GM12874 (cell line): ENCODE measurements around the gene ACACB.

Experiments used
- TF ChIP-seq, protein P1 (sequence below): IDR thresholded peaks from 2 replicates; pipeline ENCODE4 v1.5.1; 2011; ENCODE audit warnings: low read depth, mild to moderate bottlenecking, control low read depth, low read length, moderate library complexity; ENCODE audit not compliant: insufficient read depth

ACACB gene

DNA sequence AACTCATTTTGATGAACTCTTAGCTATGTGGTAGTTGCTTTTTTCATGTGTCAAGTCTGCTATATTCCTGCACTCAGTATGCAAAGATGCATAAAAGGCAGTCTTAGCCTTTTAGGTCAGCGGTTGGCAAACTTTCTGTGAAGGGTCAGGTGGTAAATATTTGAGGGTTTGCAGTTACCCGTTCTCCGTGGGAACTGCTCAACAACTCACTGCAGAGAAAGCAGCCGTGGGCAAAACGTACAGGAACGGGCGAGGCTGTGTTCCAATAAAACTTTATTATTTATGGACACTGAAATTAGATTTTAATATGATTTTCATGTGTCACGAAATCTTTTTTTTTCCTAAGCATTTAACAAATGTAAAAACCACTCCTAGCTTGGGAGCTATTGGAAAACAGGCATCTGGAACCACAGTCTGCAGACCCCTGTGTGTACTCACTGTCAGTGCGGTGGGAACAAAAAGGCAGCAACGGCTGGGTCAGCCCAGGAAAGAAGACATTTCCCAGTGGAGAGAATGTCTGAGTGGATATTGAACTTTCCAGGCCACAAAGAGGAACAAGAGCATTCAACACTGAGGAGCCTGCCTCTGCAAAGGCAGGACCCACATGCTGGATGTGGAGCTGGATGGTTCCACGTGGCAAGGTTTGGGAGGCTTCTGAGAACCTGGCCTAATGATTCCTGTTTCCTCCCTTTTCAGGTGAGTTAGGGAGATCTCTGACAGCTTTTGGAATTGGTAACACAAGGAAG, 3.5 kb upstream of the ACACB start:
- TF ChIP-seq, protein P1, sequence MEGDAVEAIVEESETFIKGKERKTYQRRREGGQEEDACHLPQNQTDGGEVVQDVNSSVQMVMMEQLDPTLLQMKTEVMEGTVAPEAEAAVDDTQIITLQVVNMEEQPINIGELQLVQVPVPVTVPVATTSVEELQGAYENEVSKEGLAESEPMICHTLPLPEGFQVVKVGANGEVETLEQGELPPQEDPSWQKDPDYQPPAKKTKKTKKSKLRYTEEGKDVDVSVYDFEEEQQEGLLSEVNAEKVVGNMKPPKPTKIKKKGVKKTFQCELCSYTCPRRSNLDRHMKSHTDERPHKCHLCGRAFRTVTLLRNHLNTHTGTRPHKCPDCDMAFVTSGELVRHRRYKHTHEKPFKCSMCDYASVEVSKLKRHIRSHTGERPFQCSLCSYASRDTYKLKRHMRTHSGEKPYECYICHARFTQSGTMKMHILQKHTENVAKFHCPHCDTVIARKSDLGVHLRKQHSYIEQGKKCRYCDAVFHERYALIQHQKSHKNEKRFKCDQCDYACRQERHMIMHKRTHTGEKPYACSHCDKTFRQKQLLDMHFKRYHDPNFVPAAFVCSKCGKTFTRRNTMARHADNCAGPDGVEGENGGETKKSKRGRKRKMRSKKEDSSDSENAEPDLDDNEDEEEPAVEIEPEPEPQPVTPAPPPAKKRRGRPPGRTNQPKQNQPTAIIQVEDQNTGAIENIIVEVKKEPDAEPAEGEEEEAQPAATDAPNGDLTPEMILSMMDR, result no peak

DNA sequence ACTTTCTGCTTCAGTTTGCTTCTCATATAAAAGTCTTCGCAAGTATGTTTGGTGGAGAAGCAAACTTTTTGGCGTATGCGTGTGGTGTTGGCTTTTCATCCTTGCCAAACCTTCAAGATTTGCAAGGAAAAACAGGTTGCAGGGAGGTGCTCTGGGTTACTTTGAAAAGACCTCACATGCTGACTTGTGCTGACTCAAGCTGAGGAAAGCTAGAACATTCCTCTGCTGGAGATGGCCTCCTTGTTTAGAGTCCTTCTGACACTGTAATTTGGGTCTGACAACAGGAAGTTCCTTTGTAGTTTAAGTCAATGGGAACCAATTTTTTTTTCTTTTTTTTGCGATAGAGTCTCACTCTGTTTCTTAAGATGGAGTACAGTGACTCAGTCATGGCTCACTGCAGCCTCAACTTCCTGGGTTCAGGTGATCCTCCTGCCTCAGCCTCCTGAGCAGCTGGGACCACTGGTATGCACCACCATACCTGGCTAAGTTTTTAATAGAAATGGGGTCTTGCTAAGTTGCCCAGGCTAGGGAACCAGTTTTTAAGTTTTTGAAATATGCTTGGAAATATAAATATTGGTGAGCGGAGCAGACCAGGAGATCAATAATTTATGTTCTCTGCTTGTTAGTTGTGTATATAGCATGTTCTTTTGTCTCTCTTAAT, 2.6 kb upstream of the ACACB start:
- TF ChIP-seq, protein P1, result no peak

DNA sequence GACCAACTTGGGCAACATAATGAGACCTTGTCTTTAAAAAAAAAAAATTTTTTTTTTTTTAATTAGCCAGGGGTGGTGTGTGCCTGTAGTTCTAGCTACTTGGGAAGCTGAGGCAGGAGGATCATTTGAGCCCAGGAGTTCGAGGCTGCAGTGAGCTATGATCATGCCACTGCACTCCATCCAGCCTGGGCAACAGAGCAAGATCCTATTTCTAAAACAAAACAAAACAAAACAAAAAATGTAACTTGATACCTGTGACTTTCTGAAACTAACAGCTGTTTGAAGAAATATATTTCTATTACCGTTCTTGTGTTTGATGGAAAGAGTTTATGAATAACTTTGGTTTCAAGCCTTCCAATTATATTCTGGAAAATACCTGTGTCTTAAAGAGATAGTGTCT, 1.7 kb upstream of the ACACB start:
- TF ChIP-seq, protein P1, result no peak

DNA sequence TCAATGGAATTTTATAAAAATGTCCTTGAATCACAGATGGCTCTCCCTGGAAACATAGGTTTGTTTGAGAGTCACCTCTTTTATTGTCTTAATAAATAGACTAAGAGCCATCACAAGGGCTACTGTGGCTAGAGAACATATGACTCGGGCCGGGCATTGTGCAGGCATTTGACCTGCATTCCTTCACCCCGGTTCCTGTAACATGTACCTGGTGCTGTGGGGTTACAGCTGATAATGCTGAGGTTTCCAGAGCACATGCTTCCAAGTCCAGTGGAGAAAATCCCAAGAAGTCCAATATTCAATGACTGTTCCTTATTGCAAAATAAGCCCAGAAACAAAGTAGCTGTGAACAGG, 1.0 kb upstream of the ACACB start:
- TF ChIP-seq, protein P1, result no peak

DNA sequence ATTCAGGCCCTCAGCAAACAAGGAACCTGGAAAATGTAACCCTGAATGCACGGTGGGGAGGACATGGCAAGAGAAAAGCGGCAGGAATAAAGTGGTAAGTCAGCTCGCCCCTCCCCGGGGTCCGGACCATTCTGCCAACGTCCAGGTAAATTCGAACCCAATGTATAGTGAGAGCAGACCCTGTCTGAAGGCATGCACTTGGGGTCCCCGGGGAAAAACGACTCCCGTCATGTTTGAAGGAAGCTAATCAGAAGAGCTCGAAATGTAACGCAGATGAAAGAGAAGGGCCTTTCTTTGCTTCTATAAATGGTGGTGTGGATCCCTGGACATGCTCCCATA, 193 bp downstream of the ACACB start:
- TF ChIP-seq, protein P1, result no peak

DNA sequence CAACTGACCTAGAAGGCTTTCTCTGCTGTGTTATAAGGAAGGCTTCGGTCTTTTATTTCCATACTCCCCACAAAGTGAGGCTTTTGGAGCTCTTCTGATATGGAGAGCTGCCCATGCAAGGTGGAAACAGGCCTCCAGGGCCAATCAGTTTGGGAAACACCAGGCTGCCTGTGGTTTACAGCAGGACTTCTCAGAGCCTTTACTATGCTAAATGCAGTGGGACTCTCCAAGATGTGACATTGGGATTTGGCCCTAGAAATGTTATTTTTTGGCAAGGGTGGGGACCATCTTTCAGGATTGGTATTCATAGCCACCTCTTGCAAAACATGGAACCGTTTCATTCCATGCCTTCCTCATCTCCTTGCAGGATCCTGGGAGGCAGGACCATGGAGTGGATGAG, 3.7 kb downstream of the ACACB start:
- TF ChIP-seq, protein P1, result no peak

DNA sequence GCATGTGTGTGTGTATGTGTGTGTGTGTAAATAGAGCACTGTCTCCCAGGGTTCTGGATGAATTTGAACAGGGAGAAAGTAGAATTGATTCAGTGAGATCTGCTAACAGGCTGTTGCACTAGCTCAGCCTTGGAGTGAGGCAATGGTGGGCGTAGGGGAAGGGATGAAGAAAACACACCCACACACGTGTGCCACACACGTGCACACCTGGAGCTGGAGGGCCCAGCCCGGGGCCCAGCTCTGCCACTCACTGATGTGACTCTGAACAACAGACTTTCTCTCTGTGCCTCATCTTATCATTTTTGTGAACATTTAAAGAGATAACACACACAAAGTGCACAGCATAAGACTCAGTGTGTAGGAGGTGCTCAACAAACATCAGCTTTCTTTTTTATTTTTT, 4.2 kb downstream of the ACACB start:
- TF ChIP-seq, protein P1, result no peak
